ENCODE results near the gene SUSD4.

Gene SUSD4

DNA sequence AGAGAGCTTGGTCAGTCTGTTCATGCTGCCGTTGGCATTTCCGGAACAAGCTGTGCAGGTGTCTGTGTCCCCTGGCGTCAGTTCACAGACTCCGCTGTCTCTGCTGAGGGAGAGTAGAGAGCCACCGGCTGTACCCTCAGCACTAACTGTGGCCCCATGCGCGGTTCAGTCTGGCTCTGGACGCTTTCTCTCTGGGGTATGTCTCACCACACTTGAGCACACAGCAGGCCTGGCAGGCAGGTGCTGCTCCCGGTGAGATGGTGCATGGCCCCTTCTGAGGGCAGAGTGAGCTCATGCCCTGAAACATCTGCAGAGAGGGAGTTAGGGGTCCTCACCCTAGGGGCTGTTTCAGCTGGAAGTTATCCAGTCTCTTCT, 161.0 kb downstream of the SUSD4 start:
- no peaks in the 10 kb centered on the region for H3K36me3 ChIP-seq (ENCODE audit: insufficient read depth, low read length)
- no peaks in the 10 kb centered on the region for H3K4me1 ChIP-seq (ENCODE audit: insufficient read depth, low read length, poor library complexity, severe bottlenecking)
- no peaks in the 10 kb centered on the region for H3K79me2 ChIP-seq (ENCODE audit: insufficient read depth, low read length)
- no peaks in the 10 kb centered on the region for H3F3A ChIP-seq (ENCODE audit: low read depth)
- no peaks in the 10 kb centered on the region for H3K9me2 ChIP-seq (replicated peaks; ENCODE audit: low read depth, low read length)
- no peak for TF ChIP-seq EZH2phosphoT487 (IDR thresholded peaks at IDR 0.05; ENCODE audit: borderline replicate concordance)
- TF ChIP-seq, protein P1, sequence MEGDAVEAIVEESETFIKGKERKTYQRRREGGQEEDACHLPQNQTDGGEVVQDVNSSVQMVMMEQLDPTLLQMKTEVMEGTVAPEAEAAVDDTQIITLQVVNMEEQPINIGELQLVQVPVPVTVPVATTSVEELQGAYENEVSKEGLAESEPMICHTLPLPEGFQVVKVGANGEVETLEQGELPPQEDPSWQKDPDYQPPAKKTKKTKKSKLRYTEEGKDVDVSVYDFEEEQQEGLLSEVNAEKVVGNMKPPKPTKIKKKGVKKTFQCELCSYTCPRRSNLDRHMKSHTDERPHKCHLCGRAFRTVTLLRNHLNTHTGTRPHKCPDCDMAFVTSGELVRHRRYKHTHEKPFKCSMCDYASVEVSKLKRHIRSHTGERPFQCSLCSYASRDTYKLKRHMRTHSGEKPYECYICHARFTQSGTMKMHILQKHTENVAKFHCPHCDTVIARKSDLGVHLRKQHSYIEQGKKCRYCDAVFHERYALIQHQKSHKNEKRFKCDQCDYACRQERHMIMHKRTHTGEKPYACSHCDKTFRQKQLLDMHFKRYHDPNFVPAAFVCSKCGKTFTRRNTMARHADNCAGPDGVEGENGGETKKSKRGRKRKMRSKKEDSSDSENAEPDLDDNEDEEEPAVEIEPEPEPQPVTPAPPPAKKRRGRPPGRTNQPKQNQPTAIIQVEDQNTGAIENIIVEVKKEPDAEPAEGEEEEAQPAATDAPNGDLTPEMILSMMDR (conservative IDR thresholded peaks at IDR 0.05; ENCODE audit: low read length) = no peak
- no peaks in the 10 kb centered on the region for H4K20me1 ChIP-seq (ENCODE audit: insufficient read depth, low read length, poor library complexity, severe bottlenecking)
- no peaks in the 10 kb centered on the region for H3K9me3 ChIP-seq (ENCODE audit: insufficient read depth, low read depth, low read length)
- H3K9ac ChIP-seq (ENCODE audit: low read depth, low read length, poor library complexity, severe bottlenecking) = no peak overlapping the region
- no peaks in the 10 kb centered on the region for H3K27me3 ChIP-seq (ENCODE audit: insufficient read depth, low read length, poor library complexity, severe bottlenecking)
- no peak overlapping the region for H3K4me2 ChIP-seq (ENCODE audit: low read depth, low read length, poor library complexity, severe bottlenecking)
- no peak overlapping the region for H3K4me3 ChIP-seq (ENCODE audit: low read length, poor library complexity, severe bottlenecking)
- H2AFZ ChIP-seq (ENCODE audit: low read length) = no peak overlapping the region

DNA sequence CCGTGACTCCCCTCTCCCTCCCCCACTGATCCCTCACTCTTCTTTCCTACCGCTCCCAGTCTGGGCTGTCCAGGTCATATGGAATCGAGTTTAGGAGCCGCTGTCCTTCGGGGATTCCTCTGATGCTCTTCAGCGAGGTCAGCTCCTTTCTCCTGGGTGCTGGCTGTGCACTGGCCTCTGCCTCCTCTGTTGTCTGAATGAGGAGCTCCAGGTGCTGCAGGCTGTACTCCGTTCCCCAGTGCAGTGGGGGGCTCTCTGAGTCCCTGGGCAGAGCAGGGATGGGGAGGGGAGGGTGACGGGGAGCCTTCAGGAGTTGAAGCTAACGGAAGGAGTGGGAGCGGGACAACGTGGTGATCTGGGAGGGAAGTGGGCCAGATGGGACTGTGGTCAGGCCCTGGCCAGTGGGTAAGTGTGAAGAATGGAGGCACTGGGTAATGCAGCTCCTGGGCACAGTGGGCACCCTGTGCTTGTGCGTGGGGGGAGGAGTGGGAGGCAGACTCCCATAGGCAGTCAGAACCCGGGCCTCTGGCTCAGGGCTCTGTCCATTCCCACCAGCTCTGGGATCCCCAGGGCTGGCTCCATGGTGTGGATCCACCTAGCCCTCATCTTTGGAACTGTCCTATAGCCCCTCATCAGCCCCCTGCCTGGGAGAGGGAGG, 161.5 kb downstream of the SUSD4 start:
- Histone ChIP-seq H3K4me2 (ENCODE audit: low read depth, low read length, poor library complexity, severe bottlenecking) (no peak overlapping the region), H3K27me3 (ENCODE audit: insufficient read depth, low read length, poor library complexity, severe bottlenecking) (no peaks in the 10 kb centered on the region), H2AFZ (ENCODE audit: low read length) (no peak overlapping the region), H3K9ac (ENCODE audit: low read depth, low read length, poor library complexity, severe bottlenecking) (no peak overlapping the region), H3K79me2 (ENCODE audit: insufficient read depth, low read length) (no peaks in the 10 kb centered on the region), H3F3A (ENCODE audit: low read depth) (no peaks in the 10 kb centered on the region), H3K36me3 (ENCODE audit: insufficient read depth, low read length) (no peaks in the 10 kb centered on the region), H3K9me3 (ENCODE audit: insufficient read depth, low read depth, low read length) (no peaks in the 10 kb centered on the region), H4K20me1 (ENCODE audit: insufficient read depth, low read length, poor library complexity, severe bottlenecking) (no peaks in the 10 kb centered on the region), H3K4me3 (ENCODE audit: low read length, poor library complexity, severe bottlenecking) (no peak overlapping the region), H3K4me1 (ENCODE audit: insufficient read depth, low read length, poor library complexity, severe bottlenecking) (no peaks in the 10 kb centered on the region), H3K9me2 (replicated peaks; ENCODE audit: low read depth, low read length) (no peaks in the 10 kb centered on the region)
- TF ChIP-seq, protein P1 (conservative IDR thresholded peaks at IDR 0.05; ENCODE audit: low read length) = no peak
- no peak for TF ChIP-seq EZH2phosphoT487 (IDR thresholded peaks at IDR 0.05; ENCODE audit: borderline replicate concordance)

DNA sequence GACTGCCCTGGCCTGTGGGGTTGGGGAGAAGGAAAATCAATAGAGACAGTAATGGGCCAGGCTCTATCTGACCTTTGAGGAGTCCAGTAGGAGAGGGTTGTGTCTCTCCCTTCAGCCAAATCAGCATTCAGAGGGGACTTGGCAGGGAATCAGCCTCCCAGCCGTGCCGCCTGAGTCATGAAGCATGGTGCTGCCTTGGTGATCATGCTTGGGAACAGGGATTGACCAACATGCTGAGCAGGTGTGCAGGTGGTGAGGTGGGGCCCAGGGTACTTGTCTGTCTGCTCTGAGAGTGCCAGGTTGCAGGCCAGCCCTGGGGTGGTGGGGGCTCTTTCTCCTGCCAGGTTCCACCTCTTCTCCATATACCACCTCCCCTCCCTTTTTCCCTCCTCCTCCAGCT, 162.0 kb downstream of the SUSD4 start:
- H3F3A ChIP-seq (ENCODE audit: low read depth) = no peaks in the 10 kb centered on the region
- no peak overlapping the region for H3K4me2 ChIP-seq (ENCODE audit: low read depth, low read length, poor library complexity, severe bottlenecking)
- no peaks in the 10 kb centered on the region for H3K79me2 ChIP-seq (ENCODE audit: insufficient read depth, low read length)
- no peaks in the 10 kb centered on the region for H4K20me1 ChIP-seq (ENCODE audit: insufficient read depth, low read length, poor library complexity, severe bottlenecking)
- H3K36me3 ChIP-seq (ENCODE audit: insufficient read depth, low read length) = no peaks in the 10 kb centered on the region
- no peak overlapping the region for H3K4me3 ChIP-seq (ENCODE audit: low read length, poor library complexity, severe bottlenecking)
- no peak overlapping the region for H3K9ac ChIP-seq (ENCODE audit: low read depth, low read length, poor library complexity, severe bottlenecking)
- no peaks in the 10 kb centered on the region for H3K27me3 ChIP-seq (ENCODE audit: insufficient read depth, low read length, poor library complexity, severe bottlenecking)
- no peaks in the 10 kb centered on the region for H3K9me2 ChIP-seq (replicated peaks; ENCODE audit: low read depth, low read length)
- H3K4me1 ChIP-seq (ENCODE audit: insufficient read depth, low read length, poor library complexity, severe bottlenecking) = no peaks in the 10 kb centered on the region
- no peaks in the 10 kb centered on the region for H3K9me3 ChIP-seq (ENCODE audit: insufficient read depth, low read depth, low read length)
- no peak overlapping the region for H2AFZ ChIP-seq (ENCODE audit: low read length)
- TF ChIP-seq, protein P1 (conservative IDR thresholded peaks at IDR 0.05; ENCODE audit: low read length) = no peak
- TF ChIP-seq EZH2phosphoT487 (IDR thresholded peaks at IDR 0.05; ENCODE audit: borderline replicate concordance) = no peak
